ENCODE results near the gene APLP2.

The APLP2 gene

DNA sequence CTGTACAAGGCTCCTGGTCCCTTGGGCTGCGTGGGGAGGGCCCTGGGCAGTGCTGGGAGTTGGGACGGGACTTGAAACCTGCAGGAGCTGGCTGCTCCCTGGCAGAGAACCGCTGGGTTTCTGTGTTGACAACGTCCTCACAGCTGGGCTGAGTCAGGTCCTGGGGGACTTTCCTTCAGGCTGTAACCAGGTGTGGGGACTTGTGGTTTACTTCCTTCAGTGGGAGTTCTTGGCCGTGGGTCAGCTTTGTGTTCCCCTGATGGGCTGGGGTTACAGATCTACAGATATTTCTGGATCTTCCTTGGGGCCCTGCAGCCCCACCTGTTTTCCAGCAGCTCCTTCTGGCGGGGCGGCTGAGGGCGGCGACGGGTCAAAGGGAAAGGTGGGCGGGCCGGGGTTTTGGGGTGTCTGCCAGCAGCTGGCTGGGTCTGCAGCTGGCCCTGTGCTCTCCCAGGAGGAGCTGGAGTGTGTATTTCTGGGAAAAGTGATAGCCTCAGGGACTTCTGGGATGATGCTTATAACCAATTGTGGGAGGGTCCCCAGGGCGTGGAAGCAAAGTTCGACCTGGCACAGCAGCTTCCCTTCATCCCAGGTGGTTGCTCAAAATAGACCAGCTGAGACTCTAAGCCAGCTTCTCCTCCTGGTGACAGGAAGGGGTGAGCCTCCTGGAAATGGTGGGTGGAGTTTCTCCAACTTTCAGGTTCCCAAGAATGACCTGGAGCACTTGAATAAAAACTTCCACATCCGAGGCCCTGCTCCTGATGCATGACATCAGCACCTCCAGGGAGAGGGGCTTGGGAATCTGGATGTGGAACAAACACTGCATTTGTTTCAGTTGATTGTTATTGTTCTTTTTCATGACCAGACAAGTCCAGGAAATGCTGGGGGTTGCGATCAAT is 109.0 kb downstream of the APLP2 start:
- no peak overlapping the region for H3K4me3 ChIP-seq (replicated peaks; ENCODE audit: low read depth, low read length)
- DNase-seq (ENCODE audit: extremely low read depth, low read depth): no peak
- TF ChIP-seq, protein P1, sequence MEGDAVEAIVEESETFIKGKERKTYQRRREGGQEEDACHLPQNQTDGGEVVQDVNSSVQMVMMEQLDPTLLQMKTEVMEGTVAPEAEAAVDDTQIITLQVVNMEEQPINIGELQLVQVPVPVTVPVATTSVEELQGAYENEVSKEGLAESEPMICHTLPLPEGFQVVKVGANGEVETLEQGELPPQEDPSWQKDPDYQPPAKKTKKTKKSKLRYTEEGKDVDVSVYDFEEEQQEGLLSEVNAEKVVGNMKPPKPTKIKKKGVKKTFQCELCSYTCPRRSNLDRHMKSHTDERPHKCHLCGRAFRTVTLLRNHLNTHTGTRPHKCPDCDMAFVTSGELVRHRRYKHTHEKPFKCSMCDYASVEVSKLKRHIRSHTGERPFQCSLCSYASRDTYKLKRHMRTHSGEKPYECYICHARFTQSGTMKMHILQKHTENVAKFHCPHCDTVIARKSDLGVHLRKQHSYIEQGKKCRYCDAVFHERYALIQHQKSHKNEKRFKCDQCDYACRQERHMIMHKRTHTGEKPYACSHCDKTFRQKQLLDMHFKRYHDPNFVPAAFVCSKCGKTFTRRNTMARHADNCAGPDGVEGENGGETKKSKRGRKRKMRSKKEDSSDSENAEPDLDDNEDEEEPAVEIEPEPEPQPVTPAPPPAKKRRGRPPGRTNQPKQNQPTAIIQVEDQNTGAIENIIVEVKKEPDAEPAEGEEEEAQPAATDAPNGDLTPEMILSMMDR (IDR thresholded peaks at IDR 0.05; ENCODE audit: low read depth, low read length, missing control alignments): no peak

DNA sequence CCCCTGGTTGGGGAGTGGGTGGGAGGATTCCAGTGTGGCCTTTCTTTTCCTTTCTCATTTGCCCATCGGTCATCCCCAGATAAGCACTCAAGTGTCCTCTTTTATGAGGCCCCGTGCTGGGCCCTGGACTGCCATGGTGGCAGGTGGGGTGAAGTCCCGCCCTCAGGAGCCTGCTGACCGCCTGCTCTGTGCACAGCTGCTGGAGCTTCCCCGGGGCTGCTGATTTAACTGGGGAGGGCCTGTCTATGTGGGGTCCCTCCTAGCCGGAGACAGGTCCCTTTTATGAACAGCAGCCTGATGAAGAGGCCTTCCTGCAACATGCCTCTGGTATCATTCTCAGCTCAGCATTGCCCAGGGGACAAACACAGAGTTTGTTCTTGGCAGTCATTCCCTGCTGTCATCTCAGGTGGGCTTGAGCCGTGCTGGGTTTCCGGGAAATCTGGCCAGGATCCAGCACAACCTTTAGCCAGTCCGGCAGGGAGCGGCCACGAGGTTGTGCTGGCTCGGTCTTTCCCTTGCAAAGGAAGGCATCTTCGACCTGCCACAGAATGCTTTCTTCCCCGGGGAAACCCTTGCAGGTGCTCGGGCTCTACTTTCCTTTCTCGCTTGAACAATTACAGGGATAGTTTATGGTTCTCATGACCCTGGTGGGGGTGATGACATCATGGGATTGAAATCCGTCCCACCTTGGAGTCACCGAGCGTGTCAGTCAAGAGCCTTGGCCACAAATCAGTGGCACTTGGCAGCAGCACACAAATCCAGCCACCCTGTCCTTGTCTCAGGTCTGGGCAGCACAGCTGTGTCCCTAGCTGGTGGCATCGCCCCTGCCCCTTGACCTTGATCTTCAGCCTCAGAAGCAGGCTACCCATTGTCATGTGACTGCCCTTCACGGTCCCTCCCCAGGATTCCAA is 110.0 kb downstream of the APLP2 start:
- TF ChIP-seq, protein P1 (IDR thresholded peaks at IDR 0.05; ENCODE audit: low read depth, low read length, missing control alignments): no peak
- no peak overlapping the region for H3K4me3 ChIP-seq (replicated peaks; ENCODE audit: low read depth, low read length)
- DNase-seq (ENCODE audit: extremely low read depth, low read depth): no peak

DNA sequence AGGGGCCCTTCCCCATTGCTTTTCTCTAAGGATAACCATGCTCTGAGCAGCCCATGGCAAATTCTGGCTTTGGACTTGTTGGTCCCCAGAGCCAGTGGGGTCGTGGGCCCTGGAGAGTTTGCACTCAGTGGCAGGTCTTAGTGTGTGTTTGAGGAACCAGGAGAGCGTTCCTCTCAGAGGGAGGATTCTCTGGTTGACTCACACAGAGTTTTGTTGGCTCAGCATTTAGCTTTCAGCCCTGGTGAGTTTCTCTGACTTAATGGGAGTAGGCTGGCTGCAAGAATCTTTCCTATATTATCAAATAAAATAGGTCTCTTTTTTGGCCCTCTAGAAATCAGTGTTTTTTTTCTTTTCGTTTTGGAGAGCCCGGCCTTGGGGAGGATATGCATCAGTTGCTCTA is 110.8 kb downstream of the APLP2 start:
- DNase-seq (ENCODE audit: extremely low read depth, low read depth): no peak
- TF ChIP-seq, protein P1 (IDR thresholded peaks at IDR 0.05; ENCODE audit: low read depth, low read length, missing control alignments): no peak
- no peak overlapping the region for H3K4me3 ChIP-seq (replicated peaks; ENCODE audit: low read depth, low read length)

DNA sequence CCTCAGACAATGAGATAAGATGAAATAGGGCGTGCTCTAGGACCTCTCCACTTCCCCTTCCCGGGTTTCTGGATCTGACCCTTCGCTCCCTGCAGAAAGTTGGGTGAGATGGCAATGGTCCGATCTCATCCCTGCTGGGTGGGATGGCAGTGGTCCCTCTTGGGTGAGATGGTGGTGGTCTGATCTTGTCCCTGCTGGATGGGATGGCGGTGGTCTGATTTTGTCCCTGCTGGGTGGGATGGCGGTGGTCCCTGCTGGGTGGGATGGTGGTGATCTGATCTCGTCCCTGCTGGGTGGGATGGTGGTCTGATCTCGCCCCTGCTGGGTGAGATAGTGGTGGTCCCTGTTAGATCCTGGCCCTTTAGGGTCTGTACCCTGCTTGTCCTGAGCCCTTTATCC is 111.2 kb downstream of the APLP2 start:
- H3K4me3 ChIP-seq (replicated peaks; ENCODE audit: low read depth, low read length): no peak overlapping the region
- no peak for DNase-seq (ENCODE audit: extremely low read depth, low read depth)
- TF ChIP-seq, protein P1 (IDR thresholded peaks at IDR 0.05; ENCODE audit: low read depth, low read length, missing control alignments): no peak

DNA sequence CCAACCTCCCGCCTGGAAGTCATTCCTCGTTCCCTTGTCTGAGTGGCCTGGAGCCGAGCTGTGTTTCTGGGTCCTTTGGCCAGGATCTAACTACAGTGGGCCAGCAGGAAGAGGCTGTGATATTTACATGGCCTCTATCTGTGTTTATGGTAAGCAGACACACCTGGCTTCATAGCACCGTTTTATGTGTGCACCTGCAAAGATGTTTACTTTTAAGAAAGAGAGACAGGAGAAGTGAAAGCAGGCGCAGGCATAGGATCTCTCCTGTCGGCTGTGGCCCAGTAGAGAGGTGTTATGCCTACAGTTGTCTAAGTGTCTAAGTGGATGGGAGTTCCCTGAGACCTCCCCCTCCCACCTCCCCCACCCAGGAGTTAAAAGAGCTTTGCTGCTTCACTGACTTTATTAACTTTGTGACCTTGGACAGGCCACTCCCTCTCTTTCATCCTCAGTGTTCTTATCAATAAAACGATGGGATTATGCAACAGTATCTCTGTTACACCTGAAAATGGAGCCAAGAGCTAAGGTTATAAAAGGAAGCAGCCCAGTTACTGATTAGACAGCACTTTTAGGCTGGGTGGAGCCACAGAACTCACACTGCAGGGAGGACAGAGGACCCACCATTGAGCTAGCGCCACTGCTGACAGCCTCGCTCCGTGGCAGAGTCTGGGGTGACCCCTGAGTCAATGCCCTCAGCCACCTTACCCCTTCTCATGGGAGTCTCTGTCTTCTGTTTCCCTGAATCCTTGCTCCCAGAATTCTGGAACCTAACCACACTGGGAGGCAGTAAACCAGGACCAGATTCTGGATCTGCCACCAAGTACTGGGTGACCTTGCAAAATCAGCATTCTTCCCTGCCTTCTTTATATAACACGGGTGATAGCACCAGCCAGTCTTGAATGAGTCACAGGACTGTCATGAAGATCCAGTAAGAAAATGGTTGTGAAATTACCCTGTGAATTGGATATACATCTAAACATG is 111.9 kb downstream of the APLP2 start:
- TF ChIP-seq, protein P1 (IDR thresholded peaks at IDR 0.05; ENCODE audit: low read depth, low read length, missing control alignments): no peak
- no peak overlapping the region for H3K4me3 ChIP-seq (replicated peaks; ENCODE audit: low read depth, low read length)
- no peak for DNase-seq (ENCODE audit: extremely low read depth, low read depth)

Measured in HFF-Myc (cell line).